ENCODE measurements around the gene GPC6.

GPC6 gene

GRCh38 chr13:93775507-93776108, 549.0 kb downstream of the GPC6 start:
- no peak overlapping the region for H2AK5ac ChIP-seq (ENCODE audit: low read length, severe bottlenecking)
- WGBS = 50% methylated on average over 1 of the region's 8 CpGs
- H2BK15ac ChIP-seq (ENCODE audit: low read depth, poor library complexity, severe bottlenecking) = no peak overlapping the region
- H2BK12ac ChIP-seq (ENCODE audit: low read length in 2 of 2) = no peak overlapping the region
- no peaks in the 10 kb centered on the region for H3K9me3 ChIP-seq (ENCODE audit: control insufficient read depth, low read length)
- no peak overlapping the region for H4K91ac ChIP-seq (ENCODE audit: low read length)
- no peak overlapping the region for H2AFZ ChIP-seq (ENCODE audit: low read depth, low read length)
- H2BK5ac ChIP-seq (ENCODE audit: low read depth, low read length, poor library complexity, severe bottlenecking) = no peak overlapping the region
- H3K27ac ChIP-seq (ENCODE audit: low read length, poor library complexity, severe bottlenecking) = peak overlapping the region; percentile 64
- H3K14ac ChIP-seq (ENCODE audit: low read length in 2 of 2) = no peak overlapping the region
- no peak overlapping the region for H3K4me2 ChIP-seq (ENCODE audit: low read length, poor library complexity, severe bottlenecking)
- peaks cover 2% of the 10 kb centered on the region for H3K4me1 ChIP-seq (ENCODE audit: control insufficient read depth, insufficient read depth, low read depth, low read length)
- no peak overlapping the region for H4K8ac ChIP-seq (ENCODE audit: low read length)
- H3K9ac ChIP-seq (ENCODE audit: low read length) = peak overlapping the region; percentile 75
- no peak overlapping the region for H3K23ac ChIP-seq (ENCODE audit: low read length in 2 of 2)
- DNase-seq = peak; percentile 46
- no peak overlapping the region for H3K4ac ChIP-seq (ENCODE audit: low read depth in 1 of 2, low read length in 2 of 2)
- no peaks in the 10 kb centered on the region for H3K27me3 ChIP-seq (ENCODE audit: control insufficient read depth in 1 of 2, insufficient read depth in 1 of 2, low read length in 2 of 2)
- peaks cover 3% of the 10 kb centered on the region for H3K79me1 ChIP-seq (replicated peaks; ENCODE audit: low read length, poor library complexity, severe bottlenecking)
- H3K36me3 ChIP-seq (ENCODE audit: control insufficient read depth in 1 of 2, insufficient read depth in 2 of 2, low read depth in 1 of 2, low read length in 2 of 2) = no peaks in the 10 kb centered on the region
- no peak overlapping the region for H2BK120ac ChIP-seq (ENCODE audit: low read depth, low read length)
- H3K18ac ChIP-seq (ENCODE audit: low read depth in 1 of 2, low read length in 2 of 2) = peak overlapping the region in 1 of 2 experiments; percentile 4
- peak overlapping the region in 1 of 2 experiments; percentile 4 for H3K4me3 ChIP-seq (ENCODE audit: insufficient read depth in 1 of 2, low read depth in 1 of 2, low read length in 2 of 2)

DNA sequence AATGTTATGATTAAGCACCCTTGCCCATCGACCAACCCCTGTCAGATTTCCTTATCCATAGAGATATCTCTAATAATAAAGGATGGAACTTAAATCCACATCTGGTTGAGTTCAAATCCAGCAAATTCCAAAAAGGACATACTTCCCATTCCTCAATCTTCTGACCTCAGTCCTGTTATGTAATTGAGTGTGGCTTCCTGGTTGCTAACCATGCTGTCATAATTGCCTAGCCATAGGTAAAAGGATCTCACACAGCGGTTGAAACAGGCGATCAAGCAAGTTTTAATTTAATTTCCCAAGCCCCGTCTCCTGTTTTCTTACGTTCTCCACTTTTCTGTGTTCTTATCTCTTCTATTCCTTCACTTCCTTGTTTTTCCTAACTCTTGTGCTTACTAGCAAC, 550.3 kb downstream of the GPC6 start:
- peaks cover 2% of the 10 kb centered on the region for H3K4me1 ChIP-seq (ENCODE audit: control insufficient read depth, insufficient read depth, low read depth, low read length)
- no peak overlapping the region for H4K91ac ChIP-seq (ENCODE audit: low read length)
- H3K14ac ChIP-seq (ENCODE audit: low read length in 2 of 2) = no peak overlapping the region
- H3K4me2 ChIP-seq (ENCODE audit: low read length, poor library complexity, severe bottlenecking) = no peak overlapping the region
- no peak overlapping the region for H3K9ac ChIP-seq (ENCODE audit: low read length)
- H3K27ac ChIP-seq (ENCODE audit: low read length, poor library complexity, severe bottlenecking) = no peak overlapping the region
- no peaks in the 10 kb centered on the region for H3K27me3 ChIP-seq (ENCODE audit: control insufficient read depth in 1 of 2, insufficient read depth in 1 of 2, low read length in 2 of 2)
- no peak overlapping the region for H2BK5ac ChIP-seq (ENCODE audit: low read depth, low read length, poor library complexity, severe bottlenecking)
- no peak for DNase-seq
- H3K9me3 ChIP-seq (ENCODE audit: control insufficient read depth, low read length) = no peaks in the 10 kb centered on the region
- H3K23ac ChIP-seq (ENCODE audit: low read length in 2 of 2) = no peak overlapping the region
- no peak overlapping the region for H2AK5ac ChIP-seq (ENCODE audit: low read length, severe bottlenecking)
- H2BK120ac ChIP-seq (ENCODE audit: low read depth, low read length) = no peak overlapping the region
- no peaks in the 10 kb centered on the region for H3K36me3 ChIP-seq (ENCODE audit: control insufficient read depth in 1 of 2, insufficient read depth in 2 of 2, low read depth in 1 of 2, low read length in 2 of 2)
- H2BK12ac ChIP-seq (ENCODE audit: low read length in 2 of 2) = no peak overlapping the region
- H4K8ac ChIP-seq (ENCODE audit: low read length) = no peak overlapping the region
- H2AFZ ChIP-seq (ENCODE audit: low read depth, low read length) = no peak overlapping the region
- no peak overlapping the region for H3K18ac ChIP-seq (ENCODE audit: low read depth in 1 of 2, low read length in 2 of 2)
- WGBS = 86% methylated on average over 5 of the region's 5 CpGs
- H3K4me3 ChIP-seq (ENCODE audit: insufficient read depth in 1 of 2, low read depth in 1 of 2, low read length in 2 of 2) = no peak overlapping the region
- no peak overlapping the region for H3K4ac ChIP-seq (ENCODE audit: low read depth in 1 of 2, low read length in 2 of 2)
- no peak overlapping the region for H2BK15ac ChIP-seq (ENCODE audit: low read depth, poor library complexity, severe bottlenecking)
- H3K79me1 ChIP-seq (replicated peaks; ENCODE audit: low read length, poor library complexity, severe bottlenecking) = peaks cover 3% of the 10 kb centered on the region

DNA sequence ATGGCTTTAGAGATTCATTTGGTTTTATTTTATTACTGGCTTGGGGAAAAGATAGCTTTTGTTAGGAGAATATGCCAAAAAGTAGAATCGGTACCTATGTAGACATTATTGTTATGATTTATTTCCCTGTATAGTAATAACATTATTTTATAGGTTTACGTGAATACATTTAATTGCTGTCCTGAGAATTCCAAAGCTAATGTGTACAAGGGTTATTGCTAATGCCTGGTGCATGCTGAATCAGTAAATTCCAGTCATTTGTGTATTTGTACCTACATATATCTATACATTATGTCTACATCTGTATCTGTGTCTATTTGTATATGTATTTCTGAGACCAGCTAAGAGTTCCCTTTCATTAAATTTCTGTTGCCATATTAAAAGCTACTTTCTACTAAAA, 550.9 kb downstream of the GPC6 start:
- Histone ChIP-seq H2AK5ac (ENCODE audit: low read length, severe bottlenecking) (no peak overlapping the region), H3K4ac (ENCODE audit: low read depth in 1 of 2, low read length in 2 of 2) (no peak overlapping the region), H2AFZ (ENCODE audit: low read depth, low read length) (no peak overlapping the region), H2BK5ac (ENCODE audit: low read depth, low read length, poor library complexity, severe bottlenecking) (no peak overlapping the region), H3K18ac (ENCODE audit: low read depth in 1 of 2, low read length in 2 of 2) (no peak overlapping the region), H3K36me3 (ENCODE audit: control insufficient read depth in 1 of 2, insufficient read depth in 2 of 2, low read depth in 1 of 2, low read length in 2 of 2) (no peaks in the 10 kb centered on the region), H3K27me3 (ENCODE audit: control insufficient read depth in 1 of 2, insufficient read depth in 1 of 2, low read length in 2 of 2) (no peaks in the 10 kb centered on the region), H3K4me1 (ENCODE audit: control insufficient read depth, insufficient read depth, low read depth, low read length) (peaks cover 2% of the 10 kb centered on the region), H3K9me3 (ENCODE audit: control insufficient read depth, low read length) (no peaks in the 10 kb centered on the region), H4K91ac (ENCODE audit: low read length) (no peak overlapping the region), H3K9ac (ENCODE audit: low read length) (no peak overlapping the region), H3K4me2 (ENCODE audit: low read length, poor library complexity, severe bottlenecking) (no peak overlapping the region), H3K23ac (ENCODE audit: low read length in 2 of 2) (no peak overlapping the region), H2BK120ac (ENCODE audit: low read depth, low read length) (no peak overlapping the region), H3K27ac (ENCODE audit: low read length, poor library complexity, severe bottlenecking) (no peak overlapping the region), H3K79me1 (replicated peaks; ENCODE audit: low read length, poor library complexity, severe bottlenecking) (peaks cover 3% of the 10 kb centered on the region), H4K8ac (ENCODE audit: low read length) (no peak overlapping the region), H3K4me3 (ENCODE audit: insufficient read depth in 1 of 2, low read depth in 1 of 2, low read length in 2 of 2) (no peak overlapping the region), H2BK12ac (ENCODE audit: low read length in 2 of 2) (no peak overlapping the region), H2BK15ac (ENCODE audit: low read depth, poor library complexity, severe bottlenecking) (no peak overlapping the region), H3K14ac (ENCODE audit: low read length in 2 of 2) (no peak overlapping the region)
- DNase-seq = no peak
- WGBS = 100% methylated on average over 1 of the region's 2 CpGs

GRCh38 chr13:93778548-93778947, 551.9 kb downstream of the GPC6 start:
- no peak overlapping the region for H3K4ac ChIP-seq (ENCODE audit: low read depth in 1 of 2, low read length in 2 of 2)
- no peaks in the 10 kb centered on the region for H3K27me3 ChIP-seq (ENCODE audit: control insufficient read depth in 1 of 2, insufficient read depth in 1 of 2, low read length in 2 of 2)
- no peak overlapping the region for H2AK5ac ChIP-seq (ENCODE audit: low read length, severe bottlenecking)
- no peak overlapping the region for H2AFZ ChIP-seq (ENCODE audit: low read depth, low read length)
- H3K4me2 ChIP-seq (ENCODE audit: low read length, poor library complexity, severe bottlenecking) = no peak overlapping the region
- H3K9ac ChIP-seq (ENCODE audit: low read length) = no peak overlapping the region
- peaks cover 2% of the 10 kb centered on the region for H3K4me1 ChIP-seq (ENCODE audit: control insufficient read depth, insufficient read depth, low read depth, low read length)
- no peak overlapping the region for H2BK5ac ChIP-seq (ENCODE audit: low read depth, low read length, poor library complexity, severe bottlenecking)
- WGBS = 92% methylated on average over 1 of the region's 1 CpG
- no peak overlapping the region for H3K4me3 ChIP-seq (ENCODE audit: insufficient read depth in 1 of 2, low read depth in 1 of 2, low read length in 2 of 2)
- no peak overlapping the region for H4K91ac ChIP-seq (ENCODE audit: low read length)
- no peaks in the 10 kb centered on the region for H3K9me3 ChIP-seq (ENCODE audit: control insufficient read depth, low read length)
- H4K8ac ChIP-seq (ENCODE audit: low read length) = no peak overlapping the region
- H3K18ac ChIP-seq (ENCODE audit: low read depth in 1 of 2, low read length in 2 of 2) = no peak overlapping the region
- H3K36me3 ChIP-seq (ENCODE audit: control insufficient read depth in 1 of 2, insufficient read depth in 2 of 2, low read depth in 1 of 2, low read length in 2 of 2) = no peaks in the 10 kb centered on the region
- no peak overlapping the region for H3K27ac ChIP-seq (ENCODE audit: low read length, poor library complexity, severe bottlenecking)
- no peak overlapping the region for H3K23ac ChIP-seq (ENCODE audit: low read length in 2 of 2)
- H2BK15ac ChIP-seq (ENCODE audit: low read depth, poor library complexity, severe bottlenecking) = no peak overlapping the region
- H3K79me1 ChIP-seq (replicated peaks; ENCODE audit: low read length, poor library complexity, severe bottlenecking) = peaks cover 2% of the 10 kb centered on the region
- no peak for DNase-seq
- no peak overlapping the region for H3K14ac ChIP-seq (ENCODE audit: low read length in 2 of 2)
- H2BK12ac ChIP-seq (ENCODE audit: low read length in 2 of 2) = no peak overlapping the region
- no peak overlapping the region for H2BK120ac ChIP-seq (ENCODE audit: low read depth, low read length)

All from mesenchymal stem cell (in vitro differentiated cells and primary cell).